ENCODE results near the gene OR5AP2. TPM values are rescaled to one million over a fixed set of nuclear protein-coding genes. Genes with fewer than 3 reads are reported as not detected.
"Not testable (repeated sequence)": the region's sequence is repeated elsewhere in the genome, so short reads cannot be mapped to it uniquely, and the experiment has no call there.

Gene OR5AP2
- not detected for total RNA-seq

GRCh38 chr11:56642339-56642738 is at the start of gene OR5AP2:
OR5AP2 (minus strand) TSS chr11:56642439; CDS start chr11:56642439, 0 bp downstream.
- 83 to 86% methylated on average over 2 of the region's 2 CpGs for WGBS, 2 donors (ENCODE audit: low coverage in 1 of 2)
- H3K9me3 ChIP-seq: peaks cover 0 to 7% (median 0%) of the 10 kb centered on the region in 3 donors
- no peak for ATAC-seq
- H3K36me3 ChIP-seq: no peaks in the 10 kb centered on the region
- H3K4me1 ChIP-seq: no peaks in the 10 kb centered on the region
- no peak within 1 kb of the TSS for H3K27ac ChIP-seq
- no peak for TF ChIP-seq POLR2AphosphoS5 (IDR thresholded peaks at IDR 0.05)
- no peak for TF ChIP-seq EP300 (IDR thresholded peaks at IDR 0.05)
- no peak for TF ChIP-seq CTCF (IDR thresholded peaks at IDR 0.05)
- no peak for TF ChIP-seq POLR2A (IDR thresholded peaks at IDR 0.05)
- H3K4me3 ChIP-seq: no peak within 1 kb of the TSS
- no peaks in the 10 kb centered on the region for H3K27me3 ChIP-seq

- H3K36me3 ChIP-seq, ATAC-seq, H3K27me3 ChIP-seq, H3K4me1 ChIP-seq, H3K27ac ChIP-seq, H3K9me3 ChIP-seq, H3K4me3 ChIP-seq: not testable (repeated sequence)
- WGBS, 2 donors (ENCODE audit: low coverage in 1 of 2): 80 to 84% methylated on average over 1 to 3 of the region's 3 CpGs
Measured at GRCh38 chr11:56691179-56691578, 48.9 kb upstream of the OR5AP2 start.

- Histone ChIP-seq H3K9me3 (no peaks in the 10 kb centered on the region), H3K36me3 (no peaks in the 10 kb centered on the region), H3K4me1 (no peaks in the 10 kb centered on the region), H3K27me3 (no peaks in the 10 kb centered on the region), H3K27ac (no peak overlapping the region), H3K4me3 (no peak overlapping the region)
- no peak for ATAC-seq
- no peak for TF ChIP-seq CTCF (IDR thresholded peaks at IDR 0.05)
- TF ChIP-seq EP300 (IDR thresholded peaks at IDR 0.05): no peak
- no peak for TF ChIP-seq POLR2A (IDR thresholded peaks at IDR 0.05)
- TF ChIP-seq POLR2AphosphoS5 (IDR thresholded peaks at IDR 0.05): no peak
- WGBS, 2 donors (ENCODE audit: low coverage in 1 of 2): 43 to 50% methylated on average over 1 of the region's 1 CpG
Measured at GRCh38 chr11:56688554-56689100, 46.4 kb upstream of the OR5AP2 start.

GRCh38 chr11:56670984-56671383 is 28.7 kb upstream of the OR5AP2 start:
- H3K36me3 ChIP-seq: no peaks in the 10 kb centered on the region
- no peak overlapping the region for H3K27ac ChIP-seq
- no peaks in the 10 kb centered on the region for H3K4me1 ChIP-seq
- H3K27me3 ChIP-seq: no peaks in the 10 kb centered on the region
- no peak for ATAC-seq
- 53 to 65% methylated on average over 2 of the region's 2 CpGs for WGBS, 2 donors (ENCODE audit: low coverage in 1 of 2)
- TF ChIP-seq POLR2A (IDR thresholded peaks at IDR 0.05) (no peak), CTCF (IDR thresholded peaks at IDR 0.05) (no peak), POLR2AphosphoS5 (IDR thresholded peaks at IDR 0.05) (no peak), EP300 (IDR thresholded peaks at IDR 0.05) (no peak)
- no peak overlapping the region for H3K4me3 ChIP-seq
- H3K9me3 ChIP-seq: no peaks in the 10 kb centered on the region

- no peak within 1 kb of the TSS for H3K27ac ChIP-seq
- no peak for ATAC-seq
- no peaks in the 10 kb centered on the region for H3K4me1 ChIP-seq
- H3K4me3 ChIP-seq: no peak within 1 kb of the TSS
- TF ChIP-seq CTCF (IDR thresholded peaks at IDR 0.05) (no peak), EP300 (IDR thresholded peaks at IDR 0.05) (no peak), POLR2AphosphoS5 (IDR thresholded peaks at IDR 0.05) (no peak), POLR2A (IDR thresholded peaks at IDR 0.05) (no peak)
- no peaks in the 10 kb centered on the region for H3K27me3 ChIP-seq
- no peaks in the 10 kb centered on the region for H3K9me3 ChIP-seq
- H3K36me3 ChIP-seq: no peaks in the 10 kb centered on the region
- WGBS, 2 donors (ENCODE audit: low coverage in 1 of 2): 71 to 79% methylated on average over 2 of the region's 2 CpGs
Measured at GRCh38 chr11:56663386-56663785, 21.1 kb upstream of the OR5AP2 start, which contains the start of gene OR5AR1. OR5AR1 (plus strand) TSS chr11:56663686; CDS start chr11:56663686, 0 bp downstream.
